Kidney epithelial cell (primary cell): Measurements from ENCODE around the gene ANAPC2. TPM values are rescaled to one million over a fixed set of nuclear protein-coding genes. Genes with fewer than 3 reads are reported as not detected.

Experiments
- DNase-seq: peaks from one replicate; pipeline ENCODE4 v3.0.0-alpha.2; 2010; ENCODE audit warnings: low read depth
- H3K27me3 ChIP-seq: 2 replicates; pipeline ENCODE4 v1.6.0; 2011; ENCODE audit warnings: low read length; ENCODE audit not compliant: control insufficient read depth, insufficient read depth
- H3K36me3 ChIP-seq: 2 replicates; pipeline ENCODE4 v1.5.1; 2011; ENCODE audit warnings: low read length; ENCODE audit not compliant: control insufficient read depth, insufficient read depth
- H3K4me3 ChIP-seq: 2 replicates; pipeline ENCODE4 v1.5.1; 2011; ENCODE audit warnings: low read depth, mild to moderate bottlenecking, control low read depth, low read length
- CTCF ChIP-seq: IDR thresholded peaks from 2 replicates; pipeline ENCODE4 v1.5.1; 2011; ENCODE audit warnings: mild to moderate bottlenecking, moderate library complexity, low read length, control low read depth, inconsistent platforms; ENCODE audit not compliant: insufficient read depth, poor library complexity, severe bottlenecking
- total RNA-seq: library from RNA; depleted of rRNA; stranded (reverse); fragments of >200 nt; gene quantifications from 2 replicates; pipeline ENCODE4 v1.2.3, GENCODE V29; 2015

ANAPC2 gene
- total RNA-seq, 1 donor from 2014 or later = 18.8 TPM

- no peak overlapping the region for H3K4me3 ChIP-seq
- no peak for DNase-seq
- TF ChIP-seq CTCF = no peak
- H3K27me3 ChIP-seq = no peaks in the 10 kb centered on the region
- H3K36me3 ChIP-seq = no peaks in the 10 kb centered on the region
Measured at GRCh38 chr9:137181680-137182079, 6.7 kb downstream of the ANAPC2 start.

GRCh38 chr9:137180491-137180890 is 7.9 kb downstream of the ANAPC2 start:
- no peak for DNase-seq
- Histone ChIP-seq H3K27me3 (peaks cover 5% of the 10 kb centered on the region), H3K36me3 (no peaks in the 10 kb centered on the region), H3K4me3 (no peak overlapping the region)
- no peak for TF ChIP-seq CTCF

DNA sequence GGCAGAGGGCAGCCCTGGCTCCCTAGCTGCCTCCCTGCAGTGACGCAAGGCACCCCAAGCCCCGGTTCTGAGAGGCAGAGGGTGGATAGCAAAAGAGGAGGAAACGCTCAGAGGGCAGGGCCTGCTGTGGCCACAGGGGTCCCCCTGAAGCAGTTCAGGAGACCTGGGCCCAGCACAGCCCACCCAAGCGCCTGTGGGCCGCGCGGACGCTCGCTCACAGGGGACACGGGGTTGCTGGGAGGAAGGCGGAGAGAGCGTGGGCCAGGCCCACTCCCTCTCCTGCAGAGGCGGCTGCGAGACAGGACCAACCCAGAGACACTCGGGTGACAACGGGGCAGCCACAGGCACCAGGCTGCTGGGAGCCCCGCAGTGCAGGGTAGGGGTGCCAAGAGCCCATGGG is 8.6 kb downstream of the ANAPC2 start:
- DNase-seq = no peak
- Histone ChIP-seq H3K27me3 (peaks cover 12% of the 10 kb centered on the region), H3K4me3 (no peak overlapping the region), H3K36me3 (no peaks in the 10 kb centered on the region)
- TF ChIP-seq CTCF = no peak

DNA sequence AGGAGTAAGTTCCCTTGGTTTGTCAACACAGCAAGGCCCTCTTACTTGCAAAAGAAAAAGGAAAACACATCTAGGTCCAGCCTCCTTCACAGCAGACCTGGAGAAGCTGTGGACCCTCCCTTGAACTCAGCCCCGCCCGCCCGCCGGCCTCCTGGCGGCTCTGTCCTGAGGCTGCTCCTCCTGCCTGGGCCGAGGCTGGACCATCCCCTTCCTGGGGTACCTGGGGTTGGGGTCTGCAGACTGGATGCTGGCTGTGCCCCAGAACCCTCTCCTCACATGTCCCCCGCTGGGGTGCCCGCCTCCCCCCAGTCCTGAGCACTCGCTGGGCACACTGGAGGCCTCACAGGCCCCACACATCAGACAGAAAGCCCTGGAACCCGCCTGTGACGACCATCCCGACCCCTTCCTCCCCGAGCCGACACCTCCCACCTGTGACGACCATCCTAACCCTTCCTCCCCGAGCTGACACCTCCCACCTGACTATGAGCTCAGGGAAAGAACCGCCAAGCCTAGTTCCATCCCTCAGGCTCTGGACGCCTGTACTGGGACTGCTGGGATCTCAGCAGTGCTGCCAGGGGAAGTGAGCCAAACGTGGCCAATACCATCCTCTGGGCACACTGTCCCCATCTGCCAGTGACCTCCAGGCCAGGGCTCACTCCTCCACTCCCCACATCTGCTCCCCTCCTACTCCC is 9.3 kb downstream of the ANAPC2 start:
- no peaks in the 10 kb centered on the region for H3K36me3 ChIP-seq
- H3K27me3 ChIP-seq = peaks cover 17% of the 10 kb centered on the region
- no peak overlapping the region for H3K4me3 ChIP-seq
- DNase-seq = no peak
- no peak for TF ChIP-seq CTCF

GRCh38 chr9:137178201-137178938 is 10.0 kb downstream of the ANAPC2 start:
- no peaks in the 10 kb centered on the region for H3K36me3 ChIP-seq
- H3K4me3 ChIP-seq = no peak overlapping the region
- no peak for TF ChIP-seq CTCF
- DNase-seq = no peak
- H3K27me3 ChIP-seq = peaks cover 24% of the 10 kb centered on the region
